ENCODE measurements around the gene CHRM1.

GRCh38 chr11:62919476-62919875 is 1.7 kb downstream of the CHRM1 start:
- TF ChIP-seq POLR2A (IDR thresholded peaks at IDR 0.05; ENCODE audit: low read depth, low read length) (no peak), POLR2AphosphoS5 (IDR thresholded peaks at IDR 0.05; ENCODE audit: low read depth, low read length) (no peak), TAF1 (IDR thresholded peaks at IDR 0.05; ENCODE audit: borderline replicate concordance, low read depth, low read length) (no peak)

Data from GM12892 (cell line).